GM12872 (cell line): ENCODE measurements around the gene ZGPAT.

Experiments used
- CTCF ChIP-seq: IDR thresholded peaks from 3 replicates; pipeline ENCODE4 v1.5.1; 2011; ENCODE audit warnings: low read depth, mild to moderate bottlenecking, low read length, moderate library complexity; ENCODE audit not compliant: insufficient read depth

ZGPAT gene

GRCh38 chr20:63701051-63701328 is 6.8 kb upstream of the ZGPAT start:
- TF ChIP-seq CTCF: no peak

DNA sequence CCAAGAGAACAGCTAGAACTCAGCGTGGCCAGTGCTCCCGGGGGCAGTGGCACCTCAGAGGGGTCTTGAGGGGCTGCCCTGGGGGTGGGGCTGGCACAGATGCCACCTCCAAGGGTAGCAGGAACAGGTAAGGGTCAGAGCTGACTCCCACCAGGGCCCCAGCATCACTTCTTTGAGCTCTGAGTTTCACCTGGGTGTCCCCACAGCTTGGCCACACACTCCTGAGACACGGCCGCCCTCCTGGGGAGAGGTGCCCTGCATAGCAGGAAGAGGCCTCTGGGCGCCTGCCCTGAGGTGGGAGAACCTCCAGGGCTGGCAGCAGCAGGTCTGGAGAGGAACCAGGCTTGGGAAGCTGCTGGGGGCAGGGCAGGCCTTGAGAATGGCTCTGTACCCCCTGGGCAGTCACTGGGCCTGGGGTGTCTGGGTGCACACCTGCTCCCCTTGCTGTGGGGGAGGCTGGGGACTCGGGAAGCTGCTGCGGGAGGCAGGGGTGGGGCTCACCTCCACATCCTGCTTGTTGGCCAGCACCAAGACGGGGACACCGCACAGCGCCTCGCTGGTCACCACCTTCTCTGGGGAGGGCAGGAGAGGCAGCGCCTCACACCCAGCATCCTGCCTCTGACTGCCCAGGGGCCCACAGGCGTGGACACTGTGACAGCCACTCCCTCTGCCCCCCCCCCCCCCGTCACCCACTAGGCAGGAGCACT is 6.4 kb upstream of the ZGPAT start:
- no peak for TF ChIP-seq CTCF

GRCh38 chr20:63702036-63702665 is 5.7 kb upstream of the ZGPAT start:
- no peak for TF ChIP-seq CTCF

DNA sequence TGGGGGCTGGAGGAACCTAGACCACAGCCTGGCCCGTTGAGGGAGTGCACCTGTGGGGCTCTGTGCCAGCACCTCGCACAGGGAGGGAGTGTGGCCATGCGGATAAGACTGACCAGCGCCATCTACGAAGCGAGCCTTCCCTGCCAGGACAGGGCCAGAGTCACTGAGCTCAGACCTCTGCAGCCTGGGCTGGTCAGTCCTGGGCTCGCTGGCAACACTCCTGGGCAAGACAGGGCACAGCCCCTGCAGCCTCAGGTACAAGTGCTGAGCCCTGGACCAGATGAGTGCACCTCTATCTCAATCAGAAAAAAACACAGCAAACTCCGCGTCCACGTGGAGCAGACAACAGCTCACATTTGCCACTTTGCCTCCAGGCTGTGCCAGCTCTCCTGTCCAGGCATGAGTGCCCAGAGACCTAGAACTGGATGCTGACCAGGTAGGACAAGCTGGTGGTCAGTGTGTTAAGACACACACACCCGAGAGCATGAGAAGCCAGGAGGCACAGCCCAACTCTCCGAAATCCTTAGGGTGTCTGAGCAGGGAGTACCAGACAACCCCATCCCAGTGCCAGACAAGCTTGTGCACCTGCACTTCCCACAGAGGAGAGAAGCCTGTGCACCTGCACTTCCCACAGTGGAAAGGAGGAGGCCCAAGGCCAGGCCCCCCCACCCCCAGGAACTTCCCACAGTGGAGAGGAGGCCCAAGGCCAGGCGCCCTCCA is 4.9 kb upstream of the ZGPAT start:
- TF ChIP-seq CTCF: no peak

DNA sequence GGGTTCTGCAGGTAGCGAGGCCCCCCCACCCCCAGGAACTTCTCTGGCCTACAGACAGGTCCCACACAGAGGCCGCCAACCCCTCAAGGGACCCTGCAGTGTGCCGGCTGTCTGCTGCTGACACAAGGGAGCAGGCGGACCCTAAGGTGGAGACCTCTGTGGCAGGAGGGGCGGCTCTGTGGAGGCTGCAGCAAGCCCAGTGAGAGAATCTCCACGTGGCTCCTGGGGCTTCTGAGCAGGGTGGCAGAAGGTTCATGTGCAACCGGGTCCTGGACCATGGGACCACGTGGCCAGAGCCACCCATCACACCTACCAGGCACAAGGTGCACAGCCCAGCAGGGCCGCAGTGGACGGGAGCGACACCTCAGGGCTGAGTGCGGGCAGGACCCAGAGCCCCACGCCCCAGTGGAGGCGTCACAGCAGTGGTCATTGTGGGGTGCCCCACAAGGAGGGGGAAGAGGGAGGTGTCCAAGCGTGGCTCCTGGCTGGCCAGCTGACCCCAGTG is 4.3 kb upstream of the ZGPAT start:
- no peak for TF ChIP-seq CTCF

- no peak for TF ChIP-seq CTCF
Measured at GRCh38 chr20:63703976-63704748, 3.7 kb upstream of the ZGPAT start.

DNA sequence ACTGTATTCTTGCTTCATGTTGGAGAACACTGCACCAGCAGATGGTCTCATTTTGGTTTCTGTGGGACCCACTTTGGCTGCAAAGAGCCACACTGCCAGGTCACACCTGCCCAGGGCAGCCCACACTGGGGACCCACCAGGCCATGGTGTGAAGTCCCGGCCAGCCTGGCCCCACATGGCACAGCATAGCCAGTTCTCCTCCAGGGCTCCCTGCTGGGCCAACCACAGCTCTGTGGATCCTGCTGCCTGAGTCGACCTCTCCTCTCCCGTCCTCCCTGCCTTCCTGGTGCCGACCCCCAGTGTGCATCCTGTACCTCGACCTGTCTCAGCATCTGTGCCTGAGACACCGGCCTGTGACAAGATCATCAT is 3.1 kb upstream of the ZGPAT start:
- TF ChIP-seq CTCF: no peak
